ENCODE results near the gene BSDC1. TPM values are rescaled to one million over a fixed set of nuclear protein-coding genes. Genes with fewer than 3 reads are reported as not detected.

BSDC1 gene
- polyA plus RNA-seq, 1 donor from 2014 or later, result 158 TPM

DNA sequence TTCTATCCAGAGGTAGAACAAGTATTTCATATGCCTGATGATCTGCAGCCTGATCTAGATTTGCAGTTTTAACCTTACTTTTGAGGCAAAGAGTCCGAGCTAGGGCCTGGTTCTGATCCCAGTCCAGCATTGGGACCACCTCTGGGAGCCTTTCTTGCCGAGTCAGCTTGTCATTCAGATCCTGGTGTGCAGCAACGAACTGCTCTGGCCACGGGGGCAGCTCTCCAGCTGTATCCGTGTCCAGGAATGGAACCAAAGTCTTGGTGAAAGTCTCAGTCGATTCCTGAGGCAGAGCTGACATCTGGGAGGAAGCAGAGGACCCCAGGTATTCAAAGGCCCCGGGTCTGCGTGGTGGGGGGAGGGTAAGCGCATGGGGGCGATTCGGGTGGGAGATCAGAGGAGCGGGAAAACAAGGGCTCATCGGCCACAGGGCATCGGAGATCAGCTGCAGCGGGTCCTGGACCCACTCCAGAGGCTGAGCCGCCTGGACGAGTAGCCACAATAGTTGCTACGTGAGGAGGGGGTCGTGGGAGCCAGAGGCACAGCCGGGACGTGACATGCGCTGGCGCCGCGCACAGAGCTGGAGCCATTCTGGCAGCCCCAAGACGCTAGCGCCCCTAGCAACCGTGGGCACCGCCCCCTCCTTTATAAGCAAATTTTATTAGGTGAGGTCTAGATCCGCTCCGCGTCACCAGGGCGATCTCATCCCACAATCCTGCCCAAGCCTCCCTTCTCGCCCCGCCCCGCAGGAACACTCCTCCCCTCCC lies 32.4 kb upstream of the BSDC1 start:
- Histone ChIP-seq H4K20me1 (ENCODE audit: insufficient read depth) (no peaks in the 10 kb centered on the region), H3K4me2 (ENCODE audit: low read length) (no peak overlapping the region), H3K79me2 (replicated peaks; ENCODE audit: insufficient read depth, low read length) (no peaks in the 10 kb centered on the region), H3K9me3 (ENCODE audit: low read length) (no peaks in the 10 kb centered on the region), H3K4me3 (ENCODE audit: low read length) (no peak overlapping the region), H3K9me2 (ENCODE audit: insufficient read depth, low read length) (no peaks in the 10 kb centered on the region), H3K27me3 (ENCODE audit: insufficient read depth, low read depth, low read length) (no peaks in the 10 kb centered on the region), H3K36me3 (ENCODE audit: insufficient read depth, low read length) (no peaks in the 10 kb centered on the region), H3K9ac (ENCODE audit: low read length) (no peak overlapping the region), H2AFZ (ENCODE audit: low read depth, low read length) (no peak overlapping the region), H3K27ac (ENCODE audit: low read length) (no peak overlapping the region), H3F3A (ENCODE audit: insufficient read depth, low read length, poor library complexity, severe bottlenecking) (no peaks in the 10 kb centered on the region)
- TF ChIP-seq, protein P1, sequence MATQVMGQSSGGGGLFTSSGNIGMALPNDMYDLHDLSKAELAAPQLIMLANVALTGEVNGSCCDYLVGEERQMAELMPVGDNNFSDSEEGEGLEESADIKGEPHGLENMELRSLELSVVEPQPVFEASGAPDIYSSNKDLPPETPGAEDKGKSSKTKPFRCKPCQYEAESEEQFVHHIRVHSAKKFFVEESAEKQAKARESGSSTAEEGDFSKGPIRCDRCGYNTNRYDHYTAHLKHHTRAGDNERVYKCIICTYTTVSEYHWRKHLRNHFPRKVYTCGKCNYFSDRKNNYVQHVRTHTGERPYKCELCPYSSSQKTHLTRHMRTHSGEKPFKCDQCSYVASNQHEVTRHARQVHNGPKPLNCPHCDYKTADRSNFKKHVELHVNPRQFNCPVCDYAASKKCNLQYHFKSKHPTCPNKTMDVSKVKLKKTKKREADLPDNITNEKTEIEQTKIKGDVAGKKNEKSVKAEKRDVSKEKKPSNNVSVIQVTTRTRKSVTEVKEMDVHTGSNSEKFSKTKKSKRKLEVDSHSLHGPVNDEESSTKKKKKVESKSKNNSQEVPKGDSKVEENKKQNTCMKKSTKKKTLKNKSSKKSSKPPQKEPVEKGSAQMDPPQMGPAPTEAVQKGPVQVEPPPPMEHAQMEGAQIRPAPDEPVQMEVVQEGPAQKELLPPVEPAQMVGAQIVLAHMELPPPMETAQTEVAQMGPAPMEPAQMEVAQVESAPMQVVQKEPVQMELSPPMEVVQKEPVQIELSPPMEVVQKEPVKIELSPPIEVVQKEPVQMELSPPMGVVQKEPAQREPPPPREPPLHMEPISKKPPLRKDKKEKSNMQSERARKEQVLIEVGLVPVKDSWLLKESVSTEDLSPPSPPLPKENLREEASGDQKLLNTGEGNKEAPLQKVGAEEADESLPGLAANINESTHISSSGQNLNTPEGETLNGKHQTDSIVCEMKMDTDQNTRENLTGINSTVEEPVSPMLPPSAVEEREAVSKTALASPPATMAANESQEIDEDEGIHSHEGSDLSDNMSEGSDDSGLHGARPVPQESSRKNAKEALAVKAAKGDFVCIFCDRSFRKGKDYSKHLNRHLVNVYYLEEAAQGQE (IDR thresholded peaks at IDR 0.05; ENCODE audit: borderline replicate concordance), result no peak
- TF ChIP-seq EP300 (conservative IDR thresholded peaks at IDR 0.05; ENCODE audit: poor library complexity, severe bottlenecking), result no peak
- no peak for TF ChIP-seq POLR2AphosphoS5 (IDR thresholded peaks at IDR 0.05)
- TF ChIP-seq, protein P2, sequence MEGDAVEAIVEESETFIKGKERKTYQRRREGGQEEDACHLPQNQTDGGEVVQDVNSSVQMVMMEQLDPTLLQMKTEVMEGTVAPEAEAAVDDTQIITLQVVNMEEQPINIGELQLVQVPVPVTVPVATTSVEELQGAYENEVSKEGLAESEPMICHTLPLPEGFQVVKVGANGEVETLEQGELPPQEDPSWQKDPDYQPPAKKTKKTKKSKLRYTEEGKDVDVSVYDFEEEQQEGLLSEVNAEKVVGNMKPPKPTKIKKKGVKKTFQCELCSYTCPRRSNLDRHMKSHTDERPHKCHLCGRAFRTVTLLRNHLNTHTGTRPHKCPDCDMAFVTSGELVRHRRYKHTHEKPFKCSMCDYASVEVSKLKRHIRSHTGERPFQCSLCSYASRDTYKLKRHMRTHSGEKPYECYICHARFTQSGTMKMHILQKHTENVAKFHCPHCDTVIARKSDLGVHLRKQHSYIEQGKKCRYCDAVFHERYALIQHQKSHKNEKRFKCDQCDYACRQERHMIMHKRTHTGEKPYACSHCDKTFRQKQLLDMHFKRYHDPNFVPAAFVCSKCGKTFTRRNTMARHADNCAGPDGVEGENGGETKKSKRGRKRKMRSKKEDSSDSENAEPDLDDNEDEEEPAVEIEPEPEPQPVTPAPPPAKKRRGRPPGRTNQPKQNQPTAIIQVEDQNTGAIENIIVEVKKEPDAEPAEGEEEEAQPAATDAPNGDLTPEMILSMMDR (IDR thresholded peaks at IDR 0.05; ENCODE audit: poor library complexity, severe bottlenecking), result no peak
- TF ChIP-seq RAD21 (conservative IDR thresholded peaks at IDR 0.05), result no peak
- no peak for TF ChIP-seq TAF1 (IDR thresholded peaks at IDR 0.05; ENCODE audit: low read depth)
- TF ChIP-seq EZH2 (IDR thresholded peaks at IDR 0.05; ENCODE audit: borderline replicate concordance, insufficient read depth, low read length, poor library complexity, severe bottlenecking), result no peak
- no peak for TF ChIP-seq SMC3 (conservative IDR thresholded peaks at IDR 0.05; ENCODE audit: poor library complexity)
- no peak for TF ChIP-seq MXI1 (conservative IDR thresholded peaks at IDR 0.05; ENCODE audit: poor library complexity, severe bottlenecking)

GRCh38 chr1:32421775-32422174 lies 27.5 kb upstream of the BSDC1 start:
- TF ChIP-seq POLR2AphosphoS5 (IDR thresholded peaks at IDR 0.05) (no peak), EP300 (conservative IDR thresholded peaks at IDR 0.05; ENCODE audit: poor library complexity, severe bottlenecking) (no peak), SMC3 (conservative IDR thresholded peaks at IDR 0.05; ENCODE audit: poor library complexity) (no peak), RAD21 (conservative IDR thresholded peaks at IDR 0.05) (no peak)
- TF ChIP-seq, protein P2 (IDR thresholded peaks at IDR 0.05; ENCODE audit: poor library complexity, severe bottlenecking), result no peak
- TF ChIP-seq, protein P1 (IDR thresholded peaks at IDR 0.05; ENCODE audit: borderline replicate concordance), result no peak
- no peaks in the 10 kb centered on the region for H3K9me2 ChIP-seq (ENCODE audit: insufficient read depth, low read length)
- H3K9ac ChIP-seq (ENCODE audit: low read length), result no peak overlapping the region
- H3F3A ChIP-seq (ENCODE audit: insufficient read depth, low read length, poor library complexity, severe bottlenecking), result no peaks in the 10 kb centered on the region
- no peak overlapping the region for H3K4me2 ChIP-seq (ENCODE audit: low read length)
- no peaks in the 10 kb centered on the region for H3K36me3 ChIP-seq (ENCODE audit: insufficient read depth, low read length)
- no peaks in the 10 kb centered on the region for H3K9me3 ChIP-seq (ENCODE audit: low read length)
- H2AFZ ChIP-seq (ENCODE audit: low read depth, low read length), result no peak overlapping the region
- no peak overlapping the region for H3K4me3 ChIP-seq (ENCODE audit: low read length)
- H3K27me3 ChIP-seq (ENCODE audit: insufficient read depth, low read depth, low read length), result no peaks in the 10 kb centered on the region
- H3K79me2 ChIP-seq (replicated peaks; ENCODE audit: insufficient read depth, low read length), result no peaks in the 10 kb centered on the region
- no peaks in the 10 kb centered on the region for H4K20me1 ChIP-seq (ENCODE audit: insufficient read depth)
- H3K27ac ChIP-seq (ENCODE audit: low read length), result no peak overlapping the region
